Kidney epithelial cell (primary cell): ENCODE data around the gene HNRNPC. TPM values are rescaled to one million over a fixed set of nuclear protein-coding genes. Genes with fewer than 3 reads are reported as not detected.

Source experiments
- DNase-seq: peaks from one replicate; pipeline ENCODE4 v3.0.0-alpha.2; 2010; ENCODE audit warnings: low read depth
- H3K27me3 ChIP-seq: 2 replicates; pipeline ENCODE4 v1.6.0; 2011; ENCODE audit warnings: low read length; ENCODE audit not compliant: control insufficient read depth, insufficient read depth
- H3K36me3 ChIP-seq: 2 replicates; pipeline ENCODE4 v1.5.1; 2011; ENCODE audit warnings: low read length; ENCODE audit not compliant: control insufficient read depth, insufficient read depth
- H3K4me3 ChIP-seq: 2 replicates; pipeline ENCODE4 v1.5.1; 2011; ENCODE audit warnings: low read depth, mild to moderate bottlenecking, control low read depth, low read length
- CTCF ChIP-seq: IDR thresholded peaks from 2 replicates; pipeline ENCODE4 v1.5.1; 2011; ENCODE audit warnings: mild to moderate bottlenecking, moderate library complexity, low read length, control low read depth, inconsistent platforms; ENCODE audit not compliant: insufficient read depth, poor library complexity, severe bottlenecking
- total RNA-seq: library from RNA; depleted of rRNA; stranded (reverse); fragments of >200 nt; gene quantifications from 2 replicates; pipeline ENCODE4 v1.2.3, GENCODE V29; 2015

Gene HNRNPC
- total RNA-seq, 1 donor from 2014 or later = 773 TPM

GRCh38 chr14:21208554-21208953 lies 60.7 kb downstream of the HNRNPC start:
- TF ChIP-seq CTCF = no peak
- Histone ChIP-seq H3K4me3 (no peak overlapping the region), H3K36me3 (peaks cover 2% of the 10 kb centered on the region), H3K27me3 (no peaks in the 10 kb centered on the region)
- DNase-seq = no peak

- no peak for DNase-seq
- H3K36me3 ChIP-seq = peaks cover 2% of the 10 kb centered on the region
- no peak for TF ChIP-seq CTCF
- H3K27me3 ChIP-seq = no peaks in the 10 kb centered on the region
- no peak overlapping the region for H3K4me3 ChIP-seq
Observed at GRCh38 chr14:21206753-21207684, 62.2 kb downstream of the HNRNPC start.

GRCh38 chr14:21205678-21206581 lies 63.3 kb downstream of the HNRNPC start:
- TF ChIP-seq CTCF = no peak
- Histone ChIP-seq H3K27me3 (no peaks in the 10 kb centered on the region), H3K4me3 (no peak overlapping the region), H3K36me3 (peaks cover 1% of the 10 kb centered on the region)
- no peak for DNase-seq

GRCh38 chr14:21205026-21205677 lies 64.1 kb downstream of the HNRNPC start:
- peaks cover 1% of the 10 kb centered on the region for H3K36me3 ChIP-seq

More at GRCh38 chr14:21205026-21205677, 64.1 kb downstream of the HNRNPC start:
- Histone ChIP-seq H3K27me3 (no peaks in the 10 kb centered on the region), H3K4me3 (no peak overlapping the region)
- no peak for DNase-seq
- TF ChIP-seq CTCF = no peak
